ENCODE measurements around the gene DCAF10. TPM values are rescaled to one million over a fixed set of nuclear protein-coding genes. Genes with fewer than 3 reads are reported as not detected.
"Not testable (repeated sequence)": the region's sequence is repeated elsewhere in the genome, so short reads cannot be mapped to it uniquely, and the experiment has no call there.

DCAF10 gene, protein sequence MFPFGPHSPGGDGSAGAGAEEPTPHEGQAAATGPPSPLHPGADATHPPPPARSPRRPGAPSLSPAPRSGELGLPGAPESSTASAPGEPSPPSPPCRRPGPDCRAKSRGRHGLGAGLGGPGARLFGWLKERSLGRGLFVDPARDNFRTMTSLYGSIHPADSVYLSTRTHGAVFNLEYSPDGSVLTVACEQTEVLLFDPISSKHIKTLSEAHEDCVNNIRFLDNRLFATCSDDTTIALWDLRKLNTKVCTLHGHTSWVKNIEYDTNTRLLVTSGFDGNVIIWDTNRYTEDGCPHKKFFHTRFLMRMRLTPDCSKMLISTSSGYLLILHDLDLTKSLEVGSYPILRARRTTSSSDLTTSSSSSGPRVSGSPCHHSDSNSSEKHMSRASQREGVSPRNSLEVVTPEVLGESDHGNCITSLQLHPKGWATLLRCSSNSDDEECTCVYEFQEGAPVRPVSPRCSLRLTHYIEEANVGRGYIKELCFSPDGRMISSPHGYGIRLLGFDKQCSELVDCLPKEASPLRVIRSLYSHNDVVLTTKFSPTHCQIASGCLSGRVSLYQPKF
- 7.3 TPM for total RNA-seq (2013)
- polyA plus RNA-seq (10 to 100 TPM; 12.4 to 17.2 (median 14.7) TPM), polyA minus RNA-seq (8.2 and 10.5 TPM in 2 replicates), total RNA-seq (18.4 to 64.0 (median 27.1) reads per million in 11 experiments)

- Histone ChIP-seq H3K4me2 (replicated peaks; ENCODE audit: extremely low read depth, low read length, poor library complexity, severe bottlenecking) (peak within 1 kb of the TSS; percentile 92), H3K4me3 (replicated peaks in 1 of 3; ENCODE audit: low read depth in 2 of 3, low read length in 3 of 3) (peak within 1 kb of the TSS; percentile 77 to 90 (median 85)), H3K27ac (ENCODE audit: low read depth in 1 of 2, low read length in 2 of 2) (peak within 1 kb of the TSS; percentile 23 to 83), H3K9ac (ENCODE audit: insufficient read depth, low read length, poor library complexity, severe bottlenecking) (peak within 1 kb of the TSS; percentile 83), H3K27me3 (ENCODE audit: control insufficient read depth in 2 of 2, insufficient read depth in 2 of 2, low read length in 2 of 2) (no peaks in the 10 kb centered on the region), H3K9me3 (replicated peaks in 1 of 2; ENCODE audit: control insufficient read depth in 1 of 2, insufficient read depth in 1 of 2, low read length in 2 of 2) (no peaks in the 10 kb centered on the region), H3K79me2 (ENCODE audit: insufficient read depth, low read length) (peaks cover 52% of the 10 kb centered on the region), H4K20me1 (ENCODE audit: insufficient read depth, low read length) (peaks cover 30% of the 10 kb centered on the region), H3K36me3 (replicated peaks in 1 of 2; ENCODE audit: control insufficient read depth in 1 of 2, insufficient read depth in 2 of 2, low read length in 2 of 2) (no peaks in the 10 kb centered on the region), H3K4me1 (ENCODE audit: control insufficient read depth in 1 of 2, insufficient read depth in 2 of 2, low read length in 2 of 2) (peaks cover 35 to 48% of the 10 kb centered on the region in 2 donors), H2AFZ (ENCODE audit: insufficient read depth, low read depth, low read length, poor library complexity, severe bottlenecking) (peak within 1 kb of the TSS; percentile 95)
- Mint-ChIP-seq H3K36me3 (peaks cover 10% of the 10 kb centered on the region in 2 donors), H3K4me3 (peak within 1 kb of the TSS; percentile 92 to 98), H3K27ac (peak within 1 kb of the TSS; percentile 53 to 92 (median 79)), H3K9me3 (no peaks in the 10 kb centered on the region), H3K4me1 (peaks cover 43% of the 10 kb centered on the region), H3K27me3 (ENCODE audit: low read depth in 3 of 3) (peaks cover 0 to 1% (median 1%) of the 10 kb centered on the region in 3 donors)
- TF ChIP-seq, protein P1, sequence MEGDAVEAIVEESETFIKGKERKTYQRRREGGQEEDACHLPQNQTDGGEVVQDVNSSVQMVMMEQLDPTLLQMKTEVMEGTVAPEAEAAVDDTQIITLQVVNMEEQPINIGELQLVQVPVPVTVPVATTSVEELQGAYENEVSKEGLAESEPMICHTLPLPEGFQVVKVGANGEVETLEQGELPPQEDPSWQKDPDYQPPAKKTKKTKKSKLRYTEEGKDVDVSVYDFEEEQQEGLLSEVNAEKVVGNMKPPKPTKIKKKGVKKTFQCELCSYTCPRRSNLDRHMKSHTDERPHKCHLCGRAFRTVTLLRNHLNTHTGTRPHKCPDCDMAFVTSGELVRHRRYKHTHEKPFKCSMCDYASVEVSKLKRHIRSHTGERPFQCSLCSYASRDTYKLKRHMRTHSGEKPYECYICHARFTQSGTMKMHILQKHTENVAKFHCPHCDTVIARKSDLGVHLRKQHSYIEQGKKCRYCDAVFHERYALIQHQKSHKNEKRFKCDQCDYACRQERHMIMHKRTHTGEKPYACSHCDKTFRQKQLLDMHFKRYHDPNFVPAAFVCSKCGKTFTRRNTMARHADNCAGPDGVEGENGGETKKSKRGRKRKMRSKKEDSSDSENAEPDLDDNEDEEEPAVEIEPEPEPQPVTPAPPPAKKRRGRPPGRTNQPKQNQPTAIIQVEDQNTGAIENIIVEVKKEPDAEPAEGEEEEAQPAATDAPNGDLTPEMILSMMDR (IDR thresholded peaks at IDR 0.05) = no peak
- peak; percentile 69 to 78 (median 77) for DNase-seq
- intact Hi-C loops (cut with micrococcal nuclease) = loop anchor here (1.0 to 10.0 kb wide), 5 partner anchors 15 to 316 kb away; partner anchors contain the start of genes EXOSC3 (in 1 of the 2), POLR1E (in 1 of the 2), SLC25A51 (in 1 of the 2) and TOMM5 (in 1 of the 2)
- under 1% methylated on average over 66 of the region's 72 CpGs for WGBS (ENCODE audit: insufficient coverage)
These were observed at the start of gene DCAF10 for GRCh38 chr9:37800631-37801286. DCAF10 (plus strand) TSS chr9:37800797; CDS start chr9:37800867, 70 bp downstream.

- Mint-ChIP-seq H3K27ac (no peak overlapping the region), H3K9me3 (peaks cover 0 to 8% (median 5%) of the 10 kb centered on the region in 7 donors), H3K27me3 (ENCODE audit: low read depth in 3 of 3) (peaks cover 0 to 8% (median 1%) of the 10 kb centered on the region in 3 donors), H3K36me3 (no peaks in the 10 kb centered on the region), H3K4me3 (peak overlapping the region in 1 of 2 donors; percentile 20), H3K4me1 (peaks cover 19% of the 10 kb centered on the region)
- Histone ChIP-seq H3K9ac (ENCODE audit: insufficient read depth, low read length, poor library complexity, severe bottlenecking) (no peak overlapping the region), H3K27ac (ENCODE audit: low read depth in 1 of 2, low read length in 2 of 2) (no peak overlapping the region), H2AFZ (ENCODE audit: insufficient read depth, low read depth, low read length, poor library complexity, severe bottlenecking) (no peak overlapping the region), H4K20me1 (ENCODE audit: insufficient read depth, low read length) (no peaks in the 10 kb centered on the region), H3K36me3 (replicated peaks in 1 of 2; ENCODE audit: control insufficient read depth in 1 of 2, insufficient read depth in 2 of 2, low read length in 2 of 2) (no peaks in the 10 kb centered on the region), H3K79me2 (ENCODE audit: insufficient read depth, low read length) (peaks cover 19% of the 10 kb centered on the region), H3K4me2 (replicated peaks; ENCODE audit: extremely low read depth, low read length, poor library complexity, severe bottlenecking) (no peak overlapping the region), H3K4me1 (ENCODE audit: control insufficient read depth in 1 of 2, insufficient read depth in 2 of 2, low read length in 2 of 2) (peaks cover 13 to 15% of the 10 kb centered on the region in 2 donors), H3K27me3 (ENCODE audit: control insufficient read depth in 2 of 2, insufficient read depth in 2 of 2, low read length in 2 of 2) (no peaks in the 10 kb centered on the region), H3K4me3 (replicated peaks in 1 of 3; ENCODE audit: low read depth in 2 of 3, low read length in 3 of 3) (no peak overlapping the region), H3K9me3 (replicated peaks in 1 of 2; ENCODE audit: control insufficient read depth in 1 of 2, insufficient read depth in 1 of 2, low read length in 2 of 2) (peaks cover 0 to 6% of the 10 kb centered on the region in 2 donors)
- TF ChIP-seq, protein P1 (IDR thresholded peaks at IDR 0.05) = no peak
- 90% methylated on average over 6 of the region's 6 CpGs for WGBS (ENCODE audit: insufficient coverage)
- intact Hi-C loops (cut with micrococcal nuclease) = loop anchor here (5.0 to 10.0 kb wide), 2 partner anchors 36 to 644 kb away; partner anchors contain the start of genes ALDH1B1 (in 1 of the 2) and EXOSC3 (in 1 of the 2)
- DNase-seq = no peak
These were observed 49.4 kb upstream of the DCAF10 start for GRCh38 chr9:37751186-37751585.

DNA sequence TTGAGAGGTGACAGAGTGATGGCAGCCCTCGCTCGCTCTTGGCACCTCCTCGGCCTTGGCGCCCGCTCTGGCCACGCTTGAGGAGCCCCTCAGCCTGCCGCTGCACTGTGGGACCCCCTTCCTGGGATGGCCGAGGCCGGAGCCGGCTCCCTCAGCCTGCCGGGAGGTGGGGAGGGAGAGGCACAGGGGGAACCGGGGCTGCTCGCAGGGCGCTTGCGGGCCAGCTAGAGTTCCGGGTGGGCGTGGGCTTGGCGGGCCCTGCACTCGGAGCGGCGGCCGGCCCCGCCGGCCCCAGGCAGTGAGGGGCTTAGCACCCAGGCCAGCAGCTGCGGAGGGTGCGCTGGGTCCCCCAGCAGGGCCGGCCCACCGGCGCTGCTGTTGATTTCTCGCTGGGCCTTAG lies 48.9 kb upstream of the DCAF10 start:
- intact Hi-C loops (cut with micrococcal nuclease) = loop anchor here (5.0 to 10.0 kb wide), 2 partner anchors 36 to 643 kb away; partner anchors contain the start of genes ALDH1B1 (in 1 of the 2) and EXOSC3 (in 1 of the 2)

More for the DNA sequence above, 48.9 kb upstream of the DCAF10 start:
- WGBS (ENCODE audit: insufficient coverage) = 92% methylated on average over 24 of the region's 30 CpGs
- not testable (repeated sequence) for H3K27ac Mint-ChIP-seq; H3K9me3 Mint-ChIP-seq; H3K27ac ChIP-seq (ENCODE audit: low read depth in 1 of 2, low read length in 2 of 2); H3K4me2 ChIP-seq (replicated peaks; ENCODE audit: extremely low read depth, low read length, poor library complexity, severe bottlenecking); H3K9ac ChIP-seq (ENCODE audit: insufficient read depth, low read length, poor library complexity, severe bottlenecking); H3K36me3 ChIP-seq (replicated peaks in 1 of 2; ENCODE audit: control insufficient read depth in 1 of 2, insufficient read depth in 2 of 2, low read length in 2 of 2); H3K4me3 ChIP-seq (replicated peaks in 1 of 3; ENCODE audit: low read depth in 2 of 3, low read length in 3 of 3); H3K27me3 Mint-ChIP-seq (ENCODE audit: low read depth in 3 of 3); DNase-seq; H3K27me3 ChIP-seq (ENCODE audit: control insufficient read depth in 2 of 2, insufficient read depth in 2 of 2, low read length in 2 of 2); H3K9me3 ChIP-seq (replicated peaks in 1 of 2; ENCODE audit: control insufficient read depth in 1 of 2, insufficient read depth in 1 of 2, low read length in 2 of 2); H2AFZ ChIP-seq (ENCODE audit: insufficient read depth, low read depth, low read length, poor library complexity, severe bottlenecking); H4K20me1 ChIP-seq (ENCODE audit: insufficient read depth, low read length); H3K36me3 Mint-ChIP-seq; H3K4me3 Mint-ChIP-seq
- peaks cover 13 to 15% of the 10 kb centered on the region in 2 donors for H3K4me1 ChIP-seq (ENCODE audit: control insufficient read depth in 1 of 2, insufficient read depth in 2 of 2, low read length in 2 of 2)
- H3K79me2 ChIP-seq (ENCODE audit: insufficient read depth, low read length) = peaks cover 23% of the 10 kb centered on the region
- H3K4me1 Mint-ChIP-seq = peaks cover 19% of the 10 kb centered on the region
